ENCODE results near the gene ZSWIM4. TPM values are rescaled to one million over a fixed set of nuclear protein-coding genes. Genes with fewer than 3 reads are reported as not detected.
"Not testable (repeated sequence)": the region's sequence is repeated elsewhere in the genome, so short reads cannot be mapped to it uniquely, and the experiment has no call there.

Gene ZSWIM4
- polyA plus RNA-seq, 1 of the 3 experiments (the other 2 are of a cell fraction): 4.7 TPM

GRCh38 chr19:13790354-13790753 is 4.9 kb upstream of the ZSWIM4 start:
- ChIA-PET POLR2A (no interaction called here), CTCF (interaction anchor here (1.3 kb wide), 1 partner anchor 23 kb away, joined by 3 read pairs; no protein-coding TSS in a partner anchor)
- H3K36me3 ChIP-seq (replicated peaks in 1 of 2; ENCODE audit: control insufficient read depth in 1 of 2, insufficient read depth in 2 of 2, low read length in 1 of 2): no peaks in the 10 kb centered on the region
- no peaks in the 10 kb centered on the region for H3K9me3 ChIP-seq
- H3K4me2 ChIP-seq: no peak overlapping the region
- WGBS (ENCODE audit: low lambda C conversion rate): 91% methylated on average over 8 of the region's 8 CpGs
- H2AFZ ChIP-seq (ENCODE audit: low read depth): no peak overlapping the region
- H3F3A ChIP-seq (replicated peaks; ENCODE audit: insufficient read depth): peaks cover 4% of the 10 kb centered on the region
- H3K9ac ChIP-seq: no peak overlapping the region
- no peaks in the 10 kb centered on the region for H3K9me2 ChIP-seq
- no peaks in the 10 kb centered on the region for H3K27me3 ChIP-seq (ENCODE audit: insufficient read depth)
- no peaks in the 10 kb centered on the region for H4K20me1 ChIP-seq (ENCODE audit: insufficient read depth)
- DNase-seq: no peak
- peaks cover 10% of the 10 kb centered on the region; the same call in 1 of the 2 replicates for H3K79me2 ChIP-seq (ENCODE audit: insufficient read depth)
- H3K27ac ChIP-seq (ENCODE audit: low read depth in 2 of 2, low read length in 1 of 2): no peak overlapping the region
- H3K4me1 ChIP-seq (ENCODE audit: control insufficient read depth in 1 of 2, insufficient read depth in 2 of 2, low read depth in 1 of 2, low read length in 1 of 2): peaks cover 5 to 17% of the 10 kb centered on the region in 2 experiments; a peak in 3 of 4 replicates
- no peak overlapping the region for H3K4me3 ChIP-seq (ENCODE audit: low read depth in 2 of 2, low read length in 1 of 2)
- TF ChIP-seq CHD2 (IDR thresholded peaks at IDR 0.05; ENCODE audit: low read length, partially characterized antibody) (no peak), USF2 (IDR thresholded peaks at IDR 0.05; ENCODE audit: borderline replicate concordance, low read depth, low read length) (no peak), TEAD4 (IDR thresholded peaks at IDR 0.05; ENCODE audit: borderline replicate concordance, insufficient read depth) (no peak), REST (IDR thresholded peaks at IDR 0.05; ENCODE audit: low read depth, low read length) (no peak), FOSL2 (IDR thresholded peaks at IDR 0.05; ENCODE audit: borderline replicate concordance, low read depth) (no peak), EP300 (IDR thresholded peaks at IDR 0.05; ENCODE audit: borderline replicate concordance in 1 of 2, low read depth in 1 of 2, low read length in 1 of 2) (no peak), ELF1 (IDR thresholded peaks at IDR 0.05) (no peak), RFX5 (IDR thresholded peaks at IDR 0.05; ENCODE audit: low read length) (no peak), USF1 (IDR thresholded peaks at IDR 0.05; ENCODE audit: borderline replicate concordance, low read depth) (no peak), NRF1 (IDR thresholded peaks at IDR 0.05; ENCODE audit: low read depth, low read length) (no peak), SIN3A (IDR thresholded peaks at IDR 0.05; ENCODE audit: borderline replicate concordance, low read depth, low read length) (no peak)
- TF ChIP-seq, protein P1, sequence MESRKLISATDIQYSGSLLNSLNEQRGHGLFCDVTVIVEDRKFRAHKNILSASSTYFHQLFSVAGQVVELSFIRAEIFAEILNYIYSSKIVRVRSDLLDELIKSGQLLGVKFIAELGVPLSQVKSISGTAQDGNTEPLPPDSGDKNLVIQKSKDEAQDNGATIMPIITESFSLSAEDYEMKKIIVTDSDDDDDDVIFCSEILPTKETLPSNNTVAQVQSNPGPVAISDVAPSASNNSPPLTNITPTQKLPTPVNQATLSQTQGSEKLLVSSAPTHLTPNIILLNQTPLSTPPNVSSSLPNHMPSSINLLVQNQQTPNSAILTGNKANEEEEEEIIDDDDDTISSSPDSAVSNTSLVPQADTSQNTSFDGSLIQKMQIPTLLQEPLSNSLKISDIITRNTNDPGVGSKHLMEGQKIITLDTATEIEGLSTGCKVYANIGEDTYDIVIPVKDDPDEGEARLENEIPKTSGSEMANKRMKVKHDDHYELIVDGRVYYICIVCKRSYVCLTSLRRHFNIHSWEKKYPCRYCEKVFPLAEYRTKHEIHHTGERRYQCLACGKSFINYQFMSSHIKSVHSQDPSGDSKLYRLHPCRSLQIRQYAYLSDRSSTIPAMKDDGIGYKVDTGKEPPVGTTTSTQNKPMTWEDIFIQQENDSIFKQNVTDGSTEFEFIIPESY (IDR thresholded peaks at IDR 0.05; ENCODE audit: borderline replicate concordance, low read depth): no peak
- TF ChIP-seq, protein P2, sequence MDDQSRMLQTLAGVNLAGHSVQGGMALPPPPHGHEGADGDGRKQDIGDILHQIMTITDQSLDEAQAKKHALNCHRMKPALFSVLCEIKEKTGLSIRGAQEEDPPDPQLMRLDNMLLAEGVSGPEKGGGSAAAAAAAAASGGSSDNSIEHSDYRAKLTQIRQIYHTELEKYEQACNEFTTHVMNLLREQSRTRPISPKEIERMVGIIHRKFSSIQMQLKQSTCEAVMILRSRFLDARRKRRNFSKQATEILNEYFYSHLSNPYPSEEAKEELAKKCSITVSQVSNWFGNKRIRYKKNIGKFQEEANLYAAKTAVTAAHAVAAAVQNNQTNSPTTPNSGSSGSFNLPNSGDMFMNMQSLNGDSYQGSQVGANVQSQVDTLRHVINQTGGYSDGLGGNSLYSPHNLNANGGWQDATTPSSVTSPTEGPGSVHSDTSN (IDR thresholded peaks at IDR 0.05): no peak

- H3K27me3 ChIP-seq (ENCODE audit: insufficient read depth); H3K36me3 ChIP-seq (replicated peaks in 1 of 2; ENCODE audit: control insufficient read depth in 1 of 2, insufficient read depth in 2 of 2, low read length in 1 of 2); H3K9me2 ChIP-seq; H4K20me1 ChIP-seq (ENCODE audit: insufficient read depth); H2AFZ ChIP-seq (ENCODE audit: low read depth); H3K4me2 ChIP-seq; H3K9ac ChIP-seq; H3K4me3 ChIP-seq (ENCODE audit: low read depth in 2 of 2, low read length in 1 of 2); POLR2A ChIA-PET; H3K9me3 ChIP-seq; DNase-seq: not testable (repeated sequence)
- Histone ChIP-seq H3K4me1 (ENCODE audit: control insufficient read depth in 1 of 2, insufficient read depth in 2 of 2, low read depth in 1 of 2, low read length in 1 of 2) (peaks cover 15 to 18% of the 10 kb centered on the region in 2 experiments; a peak in 3 of 4 replicates), H3K79me2 (ENCODE audit: insufficient read depth) (peaks cover 37% of the 10 kb centered on the region), H3K27ac (ENCODE audit: low read depth in 2 of 2, low read length in 1 of 2) (peak overlapping the region in 1 of 2 experiments; percentile 99; a peak in 1 of 4 replicates), H3F3A (replicated peaks; ENCODE audit: insufficient read depth) (peaks cover 24% of the 10 kb centered on the region)
- CTCF ChIA-PET: interaction anchor here (2.2 to 3.1 kb wide), 2 partner anchors 9 to 69 kb away, joined by 10 to 14 read pairs; no protein-coding TSS in a partner anchor
- 96% methylated on average over 9 of the region's 9 CpGs for WGBS (ENCODE audit: low lambda C conversion rate)
Measured at GRCh38 chr19:13793317-13793716, 1.9 kb upstream of the ZSWIM4 start.

All from SK-N-SH (cell line).